Heart left ventricle (tissue), 13 donors: ENCODE results near the gene PDF.

ENCODE experiments used
- POLR2A ChIP-seq, 2 donors: fragments of 450-650 bp; IDR thresholded peaks; one replicate each; pipeline ENCODE4 v1.6.1; 2017; ENCODE audit warnings: antibody characterized with exemption in 2 of 2, mild to moderate bottlenecking in 2 of 2, moderate library complexity in 2 of 2
- TF ChIP-seq, protein P1 (sequence below), 12 donors: fragments of 200-600 bp; sonication (generic) in 4 of 12; IDR thresholded peaks; one replicate each; pipeline versions ENCODE4 v1.5.0 to v1.8.0; 2018 to 2022; ENCODE audit warnings: antibody characterized with exemption in 12 of 12, mild to moderate bottlenecking in 5 of 12
- donor health status: ischemic (EF 13 %, LVEDD 7.1; RV severe dilation, severe dysfunction).
- donor health status: DM: no; HTN: yes; CAD: no.
- donor health status: DM: no; HTN: no; CAD: no.
- donor health status: ischemic (EF 25% LVEDD 6.9; RV normal size, moderate dysfunction).
- donor health status: ischemic (EF 25% LVEDD 5.7; RV mildly dilated, moderate dysfunction).
- donor health status: ischemic (EF 35%, LVEDD 5.7; RV mildly dilated, moderate dysfunction).
- donor health status: nonischemic (EF 11% LVEDD 7.7; RV severe dilation, severe dysfunction).
- donor health status: DM: yes; HTN: yes; CAD: no.
- donor health status: PGD.
- donor health status: ischemic (EF 29% LVEDD 5.4; RV normal size, mild dysfunction).
- donor health status: nonischemic (EF 23%, LVEDD 6.1; RV moderate dilation, normal function).

DNA sequence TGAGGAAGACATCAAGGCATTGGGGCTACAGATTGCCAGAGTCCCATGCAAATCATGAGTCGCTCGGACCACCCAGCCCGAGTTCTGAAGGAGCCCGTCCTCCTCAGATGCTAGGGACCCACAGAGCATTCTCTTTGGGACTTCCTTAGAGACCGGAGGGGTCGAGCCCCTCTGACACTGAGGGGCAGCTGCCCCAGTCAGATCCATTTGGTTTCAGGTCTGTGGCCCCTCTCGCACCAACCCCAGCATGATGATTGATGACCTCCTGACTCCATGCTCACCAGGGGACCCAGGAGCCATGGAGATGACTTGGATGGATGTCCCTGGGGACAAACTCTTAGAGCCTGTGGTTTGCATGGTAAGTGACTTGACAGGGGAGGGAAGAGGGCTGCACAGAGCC, 8.0 kb downstream of the PDF start:
- TF ChIP-seq, protein P1, sequence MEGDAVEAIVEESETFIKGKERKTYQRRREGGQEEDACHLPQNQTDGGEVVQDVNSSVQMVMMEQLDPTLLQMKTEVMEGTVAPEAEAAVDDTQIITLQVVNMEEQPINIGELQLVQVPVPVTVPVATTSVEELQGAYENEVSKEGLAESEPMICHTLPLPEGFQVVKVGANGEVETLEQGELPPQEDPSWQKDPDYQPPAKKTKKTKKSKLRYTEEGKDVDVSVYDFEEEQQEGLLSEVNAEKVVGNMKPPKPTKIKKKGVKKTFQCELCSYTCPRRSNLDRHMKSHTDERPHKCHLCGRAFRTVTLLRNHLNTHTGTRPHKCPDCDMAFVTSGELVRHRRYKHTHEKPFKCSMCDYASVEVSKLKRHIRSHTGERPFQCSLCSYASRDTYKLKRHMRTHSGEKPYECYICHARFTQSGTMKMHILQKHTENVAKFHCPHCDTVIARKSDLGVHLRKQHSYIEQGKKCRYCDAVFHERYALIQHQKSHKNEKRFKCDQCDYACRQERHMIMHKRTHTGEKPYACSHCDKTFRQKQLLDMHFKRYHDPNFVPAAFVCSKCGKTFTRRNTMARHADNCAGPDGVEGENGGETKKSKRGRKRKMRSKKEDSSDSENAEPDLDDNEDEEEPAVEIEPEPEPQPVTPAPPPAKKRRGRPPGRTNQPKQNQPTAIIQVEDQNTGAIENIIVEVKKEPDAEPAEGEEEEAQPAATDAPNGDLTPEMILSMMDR (IDR thresholded peaks at IDR 0.05), result no peak
- no peak for TF ChIP-seq POLR2A (IDR thresholded peaks at IDR 0.05)
